ENCODE results near the gene EML4. TPM values are rescaled to one million over a fixed set of nuclear protein-coding genes. Genes with fewer than 3 reads are reported as not detected.
A peak's percentile ranks its signal among the peaks of the same experiment; 100 is the strongest.

Gene EML4
- total and polyA plus RNA-seq, 2 donors from 2014 or later = 13.0 to 53.6 TPM

DNA sequence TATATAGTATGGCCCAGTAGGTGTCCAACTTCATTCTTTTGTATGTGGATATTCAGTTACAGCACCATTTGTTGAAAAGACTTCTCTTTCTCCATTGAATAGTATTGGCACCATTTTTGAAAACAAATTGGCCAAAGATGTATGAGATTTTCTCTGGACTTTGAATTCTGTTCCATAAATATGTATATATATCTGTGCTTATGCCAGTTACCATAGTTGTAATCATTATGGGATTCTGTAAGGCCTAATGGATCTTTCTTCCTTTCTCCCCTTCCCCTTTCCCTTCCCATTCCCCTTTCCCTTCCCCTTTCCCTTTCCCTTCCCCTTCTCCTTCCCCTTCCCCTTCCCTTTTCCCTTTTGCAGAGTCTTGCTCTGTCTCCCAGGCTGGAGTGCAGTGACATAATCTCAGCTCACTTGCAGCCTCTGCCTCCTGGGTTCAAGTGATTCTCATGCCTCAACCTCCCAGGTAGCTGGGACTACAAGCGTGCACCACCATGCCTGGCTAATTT is 140.9 kb downstream of the EML4 start:
- intact Hi-C loops (cut with DNase I) = no loop called here
- Histone ChIP-seq H3K27me3 (ENCODE audit: control insufficient read depth, insufficient read depth, low read length) (no peaks in the 10 kb centered on the region), H3K9me3 (ENCODE audit: control insufficient read depth in 2 of 3, insufficient read depth in 1 of 3, low read length in 3 of 3) (no peaks in the 10 kb centered on the region), H3K36me3 (ENCODE audit: control insufficient read depth in 2 of 3, insufficient read depth in 3 of 3, low read length in 3 of 3) (peaks cover 2 to 4% (median 2%) of the 10 kb centered on the region in 3 donors), H3K4me1 (ENCODE audit: control insufficient read depth in 2 of 3, insufficient read depth in 2 of 3, low read depth in 1 of 3, low read length in 3 of 3) (no peaks in the 10 kb centered on the region), H3K27ac (ENCODE audit: low read depth in 2 of 2, low read length in 2 of 2) (no peak overlapping the region), H3K9ac (ENCODE audit: low read length in 3 of 3) (no peak overlapping the region), H3K4me3 (ENCODE audit: low read length in 3 of 3) (no peak overlapping the region)
- no peak for FAIRE-seq
- no peak for DNase-seq
- TF ChIP-seq, protein P1, sequence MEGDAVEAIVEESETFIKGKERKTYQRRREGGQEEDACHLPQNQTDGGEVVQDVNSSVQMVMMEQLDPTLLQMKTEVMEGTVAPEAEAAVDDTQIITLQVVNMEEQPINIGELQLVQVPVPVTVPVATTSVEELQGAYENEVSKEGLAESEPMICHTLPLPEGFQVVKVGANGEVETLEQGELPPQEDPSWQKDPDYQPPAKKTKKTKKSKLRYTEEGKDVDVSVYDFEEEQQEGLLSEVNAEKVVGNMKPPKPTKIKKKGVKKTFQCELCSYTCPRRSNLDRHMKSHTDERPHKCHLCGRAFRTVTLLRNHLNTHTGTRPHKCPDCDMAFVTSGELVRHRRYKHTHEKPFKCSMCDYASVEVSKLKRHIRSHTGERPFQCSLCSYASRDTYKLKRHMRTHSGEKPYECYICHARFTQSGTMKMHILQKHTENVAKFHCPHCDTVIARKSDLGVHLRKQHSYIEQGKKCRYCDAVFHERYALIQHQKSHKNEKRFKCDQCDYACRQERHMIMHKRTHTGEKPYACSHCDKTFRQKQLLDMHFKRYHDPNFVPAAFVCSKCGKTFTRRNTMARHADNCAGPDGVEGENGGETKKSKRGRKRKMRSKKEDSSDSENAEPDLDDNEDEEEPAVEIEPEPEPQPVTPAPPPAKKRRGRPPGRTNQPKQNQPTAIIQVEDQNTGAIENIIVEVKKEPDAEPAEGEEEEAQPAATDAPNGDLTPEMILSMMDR (IDR thresholded peaks at IDR 0.05; ENCODE audit: borderline replicate concordance, extremely low read depth, insufficient read depth) = no peak

DNA sequence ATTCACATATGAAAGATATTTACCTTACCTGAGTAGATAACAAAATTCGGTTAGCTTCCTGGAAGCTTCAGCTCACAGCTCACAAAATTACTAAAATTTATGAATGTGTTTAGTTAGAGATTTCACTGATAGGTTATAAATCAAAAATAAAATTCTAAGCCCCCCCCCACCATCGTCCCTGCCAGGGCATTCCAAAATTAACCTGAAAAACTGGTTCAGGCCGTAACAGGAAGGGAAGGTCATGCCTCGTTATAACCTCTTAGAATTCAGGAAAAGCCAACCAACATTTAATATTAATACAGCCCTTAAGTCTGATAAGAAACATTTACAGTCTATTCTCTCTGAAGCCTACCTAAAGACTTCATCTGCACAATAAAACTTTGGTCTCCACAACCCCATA is 143.0 kb downstream of the EML4 start:
- H3K9me3 ChIP-seq (ENCODE audit: control insufficient read depth in 2 of 3, insufficient read depth in 1 of 3, low read length in 3 of 3) = no peaks in the 10 kb centered on the region
- H3K27me3 ChIP-seq (ENCODE audit: control insufficient read depth, insufficient read depth, low read length) = no peaks in the 10 kb centered on the region
- H3K9ac ChIP-seq (ENCODE audit: low read length in 3 of 3) = no peak overlapping the region
- H3K36me3 ChIP-seq (ENCODE audit: control insufficient read depth in 2 of 3, insufficient read depth in 3 of 3, low read length in 3 of 3) = peaks cover 5 to 8% (median 7%) of the 10 kb centered on the region in 3 donors
- H3K4me1 ChIP-seq (ENCODE audit: control insufficient read depth in 2 of 3, insufficient read depth in 2 of 3, low read depth in 1 of 3, low read length in 3 of 3) = no peaks in the 10 kb centered on the region
- DNase-seq (peak in 2 of 5 donors; percentile 18 to 33), FAIRE-seq (no peak)
- peak overlapping the region in 1 of 2 donors; percentile 37 for H3K27ac ChIP-seq (ENCODE audit: low read depth in 2 of 2, low read length in 2 of 2)
- intact Hi-C loops (cut with DNase I) = no loop called here
- H3K4me3 ChIP-seq (ENCODE audit: low read length in 3 of 3) = no peak overlapping the region
- TF ChIP-seq, protein P1 (IDR thresholded peaks at IDR 0.05; ENCODE audit: borderline replicate concordance, extremely low read depth, insufficient read depth) = no peak

DNA sequence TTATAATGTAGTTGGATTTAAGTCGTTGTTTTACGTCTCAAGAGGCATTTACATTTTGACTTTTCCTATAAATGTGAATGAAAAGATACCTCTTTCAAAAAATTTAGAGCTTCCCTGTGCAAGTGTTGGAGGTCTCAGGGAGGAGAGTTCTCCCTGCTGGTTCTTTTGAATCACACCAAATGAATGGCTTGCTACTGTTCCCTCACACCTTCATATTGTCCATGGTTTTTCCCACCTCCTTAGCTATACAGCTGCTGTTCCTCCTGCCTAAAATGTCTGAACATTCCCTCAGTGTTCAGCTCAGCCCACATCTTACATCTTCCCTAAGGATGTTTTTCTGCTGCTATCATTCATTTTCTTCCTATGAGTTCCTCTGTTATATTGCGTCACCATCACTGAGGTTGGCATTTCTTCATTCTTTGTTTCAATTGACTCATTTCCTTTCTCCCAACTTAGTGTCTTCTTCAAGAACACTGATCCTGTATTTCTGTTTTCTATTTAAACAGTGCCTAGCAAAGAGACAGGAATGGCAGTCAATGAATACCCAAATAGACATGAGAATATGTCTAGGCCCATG is 145.8 kb downstream of the EML4 start:
- no peaks in the 10 kb centered on the region for H3K27me3 ChIP-seq (ENCODE audit: control insufficient read depth, insufficient read depth, low read length)
- FAIRE-seq (no peak), DNase-seq (no peak)
- no peak overlapping the region for H3K4me3 ChIP-seq (ENCODE audit: low read length in 3 of 3)
- H3K9ac ChIP-seq (ENCODE audit: low read length in 3 of 3) = no peak overlapping the region
- TF ChIP-seq, protein P1 (IDR thresholded peaks at IDR 0.05; ENCODE audit: borderline replicate concordance, extremely low read depth, insufficient read depth) = no peak
- no peaks in the 10 kb centered on the region for H3K9me3 ChIP-seq (ENCODE audit: control insufficient read depth in 2 of 3, insufficient read depth in 1 of 3, low read length in 3 of 3)
- no peaks in the 10 kb centered on the region for H3K4me1 ChIP-seq (ENCODE audit: control insufficient read depth in 2 of 3, insufficient read depth in 2 of 3, low read depth in 1 of 3, low read length in 3 of 3)
- no peak overlapping the region for H3K27ac ChIP-seq (ENCODE audit: low read depth in 2 of 2, low read length in 2 of 2)
- H3K36me3 ChIP-seq (ENCODE audit: control insufficient read depth in 2 of 3, insufficient read depth in 3 of 3, low read length in 3 of 3) = peaks cover 7 to 15% (median 15%) of the 10 kb centered on the region in 3 donors
- intact Hi-C loops (cut with DNase I) = no loop called here
